H1 (cell line): ENCODE data around the gene NOL4L. TPM values are rescaled to one million over a fixed set of nuclear protein-coding genes. Genes with fewer than 3 reads are reported as not detected.

Experiments
- CTCF ChIA-PET: fragments of 300-600 bp; sonication (Branson Sonifier 250); formaldehyde crosslinking; loops from one replicate; lab custom pipeline; 2021; ENCODE audit not compliant: partially characterized antibody; lab: Charles Lee
- POLR2A ChIA-PET: fragments of 300-600 bp; sonication (Branson Sonifier 250); formaldehyde crosslinking; loops from one replicate; lab custom pipeline; 2021; ENCODE audit warnings: inconsistent platforms; ENCODE audit not compliant: partially characterized antibody; lab: Charles Lee
- DNase-seq, 2 experiments: peaks; one replicate each; pipeline versions ENCODE4 v3.0.0 to v3.0.0-alpha.2; 2010 to 2022; ENCODE audit warnings: low spot score in 2 of 2, low read depth in 1 of 2, mixed read lengths in 1 of 2
- FAIRE-seq: peaks from 2 replicates; lab custom pipeline; 2011; peaks lifted over from hg19 to GRCh38; lab: Jason Lieb, UNC
- H2AFZ ChIP-seq: 2 replicates; pipeline ENCODE4 v1.8.1; 2012; ENCODE audit warnings: low read length, inconsistent platforms
- H2AK5ac ChIP-seq: 2 replicates; pipeline ENCODE4 v1.6.1; 2013; ENCODE audit warnings: low read depth, low read length
- H2BK120ac ChIP-seq: replicated peaks from 2 replicates; pipeline ENCODE3; 2013; ENCODE audit warnings: low read depth, low read length, inconsistent platforms
- H2BK12ac ChIP-seq: 2 replicates; pipeline ENCODE4 v1.6.1; 2013; ENCODE audit warnings: low read depth, low read length
- H2BK15ac ChIP-seq: 2 replicates; pipeline ENCODE4 v1.6.1; 2013; ENCODE audit warnings: low read length
- H2BK20ac ChIP-seq: 2 replicates; pipeline ENCODE4 v1.6.1; 2013; ENCODE audit warnings: low read length
- H2BK5ac ChIP-seq: 2 replicates; pipeline ENCODE4 v1.6.1; 2013; ENCODE audit warnings: low read depth, low read length
- H3K14ac ChIP-seq: 2 replicates; pipeline ENCODE4 v1.6.1; 2013; ENCODE audit warnings: inconsistent platforms; ENCODE audit not compliant: insufficient read length
- H3K18ac ChIP-seq: 2 replicates; pipeline ENCODE4 v1.6.1; 2013; ENCODE audit warnings: low read length; ENCODE audit errors: extremely low read depth
- H3K23ac ChIP-seq: 2 replicates; pipeline ENCODE4 v1.6.1; 2013; ENCODE audit warnings: inconsistent platforms; ENCODE audit not compliant: insufficient read length
- H3K23me2 ChIP-seq: 2 replicates; pipeline ENCODE4 v1.6.1; 2013; ENCODE audit warnings: low read depth, low read length
- H3K27ac ChIP-seq: 2 replicates; pipeline ENCODE4 v1.6.1; 2011; ENCODE audit warnings: low read depth, low read length, inconsistent platforms
- H3K27me3 ChIP-seq, 4 experiments: replicated peaks in 1 of 4; 1 replicate in 1 of 4; 2 replicates in 3 of 4; pipeline versions ENCODE4 v1.6.1 to v1.8.1; 2011 to 2013; ENCODE audit warnings: low read length in 3 of 4, mild to moderate bottlenecking in 3 of 4, inconsistent platforms in 2 of 4, mixed read lengths in 2 of 4, moderate library complexity in 1 of 4; ENCODE audit not compliant: control insufficient read depth in 3 of 4, insufficient read depth in 3 of 4; ENCODE audit errors: extremely low read depth in 1 of 4
- H3K36me3 ChIP-seq, 4 experiments: 2 replicates each; pipeline versions ENCODE4 v1.6.1 to v1.8.1; 2011 to 2013; ENCODE audit warnings: mild to moderate bottlenecking in 4 of 4, low read length in 3 of 4, moderate library complexity in 2 of 4, control low read depth in 1 of 4, inconsistent platforms in 1 of 4; ENCODE audit not compliant: insufficient read depth in 4 of 4, control insufficient read depth in 2 of 4
- H3K4ac ChIP-seq: replicated peaks from 2 replicates; pipeline ENCODE3; 2013; ENCODE audit warnings: low read length, low read depth, mixed read lengths, inconsistent platforms; ENCODE audit not compliant: insufficient read length
- H3K4me1 ChIP-seq, 4 experiments: replicated peaks in 1 of 4; 1 replicate in 1 of 4; 2 replicates in 3 of 4; pipeline versions ENCODE4 v1.6.1 to v1.8.1; 2011 to 2013; ENCODE audit warnings: low read length in 3 of 4, inconsistent platforms in 2 of 4, mixed read lengths in 1 of 4; ENCODE audit not compliant: insufficient read depth in 4 of 4, control insufficient read depth in 3 of 4
- H3K4me2 ChIP-seq, 2 experiments: 2 replicates each; pipeline versions ENCODE4 v1.6.1 to v1.8.1; 2011 to 2013; ENCODE audit warnings: low read depth in 2 of 2, low read length in 2 of 2, control low read depth in 1 of 2, inconsistent platforms in 1 of 2, mild to moderate bottlenecking in 1 of 2; ENCODE audit not compliant: insufficient read depth in 1 of 2
- H3K4me3 ChIP-seq, 4 experiments: fragments of 200-600, 300-600 bp in 1 of 4; sonication (generic), shearing (Covaris generic), sonication (Bioruptor Twin) in 1 of 4; 2 replicates each; pipeline versions ENCODE4 v1.5.1 to v1.8.1; 2011 to 2016; ENCODE audit warnings: low read length in 4 of 4, low read depth in 3 of 4, control low read depth in 2 of 4, inconsistent platforms in 2 of 4, mild to moderate bottlenecking in 2 of 4, mixed read lengths in 1 of 4, moderate library complexity in 1 of 4; ENCODE audit not compliant: insufficient read depth in 2 of 4; ENCODE audit errors: extremely low read depth in 1 of 4
- H3K56ac ChIP-seq: replicated peaks from 2 replicates; pipeline ENCODE3; 2013; ENCODE audit warnings: low read depth, mild to moderate bottlenecking, mixed read lengths, low read length, inconsistent platforms; ENCODE audit not compliant: insufficient read length
- H3K79me1 ChIP-seq: 2 replicates; pipeline ENCODE4 v1.6.1; 2013; ENCODE audit warnings: low read depth, low read length, control low read depth
- H3K79me2 ChIP-seq, 2 experiments: 2 replicates each; pipeline versions ENCODE4 v1.6.1 to v1.8.1; 2012 to 2013; ENCODE audit warnings: low read length in 2 of 2, mild to moderate bottlenecking in 2 of 2, inconsistent platforms in 1 of 2; ENCODE audit not compliant: insufficient read depth in 2 of 2, control insufficient read depth in 1 of 2
- H3K9ac ChIP-seq, 4 experiments: replicated peaks in 1 of 4; 1 replicate in 1 of 4; 2 replicates in 3 of 4; pipeline versions ENCODE4 v1.6.1 to v1.8.1; 2011 to 2013; ENCODE audit warnings: low read depth in 3 of 4, low read length in 3 of 4, control low read depth in 2 of 4, mild to moderate bottlenecking in 2 of 4, moderate library complexity in 2 of 4, inconsistent platforms in 1 of 4; ENCODE audit errors: extremely low read depth in 1 of 4
- H3K9me3 ChIP-seq, 2 experiments: 2 replicates each; pipeline versions ENCODE4 v1.6.1 to v1.8.1; 2012 to 2013; ENCODE audit warnings: mild to moderate bottlenecking in 2 of 2, moderate library complexity in 2 of 2, control low read depth in 1 of 2, inconsistent platforms in 1 of 2, low read depth in 1 of 2, low read length in 1 of 2, mixed read lengths in 1 of 2; ENCODE audit not compliant: insufficient read depth in 2 of 2
- H4K20me1 ChIP-seq, 2 experiments: replicated peaks in 1 of 2; 2 replicates each; pipeline versions ENCODE3 to v1.8.1; 2011 to 2013; ENCODE audit warnings: inconsistent platforms in 2 of 2, low read length in 2 of 2, mild to moderate bottlenecking in 1 of 2; ENCODE audit not compliant: insufficient read depth in 2 of 2, control insufficient read depth in 1 of 2
- H4K5ac ChIP-seq: 2 replicates; pipeline ENCODE4 v1.6.1; 2013; ENCODE audit warnings: low read length, low read depth, mixed read lengths, inconsistent platforms; ENCODE audit not compliant: insufficient read length
- H4K8ac ChIP-seq: 2 replicates; pipeline ENCODE4 v1.8.0; 2013; ENCODE audit warnings: mild to moderate bottlenecking, moderate library complexity, low read length, inconsistent platforms; ENCODE audit not compliant: insufficient read depth; ENCODE audit errors: extremely low read depth
- H4K91ac ChIP-seq: replicated peaks from 2 replicates; pipeline ENCODE3; 2013; ENCODE audit warnings: low read length, mixed read lengths, inconsistent platforms; ENCODE audit not compliant: insufficient read length
- BRCA1 ChIP-seq: IDR thresholded peaks from 2 replicates; pipeline ENCODE4 v1.6.1; 2012; ENCODE audit warnings: low read depth, low read length, improper control_type of control experiment
- CHD1 ChIP-seq: IDR thresholded peaks from 2 replicates; pipeline ENCODE4 v1.6.1; 2012; ENCODE audit warnings: low read depth, low read length, improper control_type of control experiment
- CTBP2 ChIP-seq: IDR thresholded peaks from 2 replicates; pipeline ENCODE4 v1.7.0; 2011; ENCODE audit warnings: borderline replicate concordance, mild to moderate bottlenecking, moderate library complexity, mixed read lengths, low read length; ENCODE audit not compliant: insufficient read depth, insufficient read length
- EP300 ChIP-seq, 2 experiments: IDR thresholded peaks; 1 replicate in 1 of 2; 2 replicates in 1 of 2; pipeline ENCODE4 v1.6.1; 2011 to 2012; ENCODE audit warnings: low read depth in 2 of 2, low read length in 2 of 2, mild to moderate bottlenecking in 2 of 2, borderline replicate concordance in 1 of 2, inconsistent platforms in 1 of 2, moderate library complexity in 1 of 2
- GTF2F1 ChIP-seq: IDR thresholded peaks from 2 replicates; pipeline ENCODE4 v1.6.1; 2012; ENCODE audit warnings: low read depth, low read length, improper control_type of control experiment, borderline replicate concordance
- JUN ChIP-seq: IDR thresholded peaks from 2 replicates; pipeline ENCODE4 v1.6.1; 2011; ENCODE audit warnings: low read depth, mild to moderate bottlenecking, improper control_type of control experiment, low read length
- KDM1A ChIP-seq: fragments of 200-600, 300-600 bp; sonication (generic); IDR thresholded peaks from 2 replicates; pipeline ENCODE4 v1.7.1; 2016; ENCODE audit warnings: mild to moderate bottlenecking, low read length, borderline replicate concordance
- KDM4A ChIP-seq: IDR thresholded peaks from one replicate; pipeline ENCODE4 v1.7.1; 2012; ENCODE audit warnings: low read depth, mild to moderate bottlenecking, moderate library complexity, low read length, inconsistent platforms; ENCODE audit not compliant: severe bottlenecking
- MAFK ChIP-seq: IDR thresholded peaks from 2 replicates; pipeline ENCODE4 v1.6.1; 2012; ENCODE audit warnings: low read depth, mild to moderate bottlenecking, improper control_type of control experiment, low read length
- SIRT6 ChIP-seq: IDR thresholded peaks from one replicate; pipeline ENCODE4 v1.7.1; 2012; ENCODE audit warnings: low read length, inconsistent platforms
- ZNF274 ChIP-seq: IDR thresholded peaks from 2 replicates; pipeline ENCODE4 v1.7.0; 2012; ENCODE audit warnings: low read length, borderline replicate concordance; ENCODE audit errors: extremely low read depth
- WGBS, 2 experiments: shearing (Covaris generic) in 1 of 2; methylation state at CpG; one replicate each; pipeline versions ENCODE4 v1.1.6 to v1.1.7; 2013 to 2015; ENCODE audit warnings: low lambda C conversion rate in 2 of 2, mixed read lengths in 2 of 2, inconsistent platforms in 1 of 2, low coverage in 1 of 2, missing lambda C conversion rate in 1 of 2; ENCODE audit not compliant: insufficient replicate concordance in 2 of 2, insufficient coverage in 1 of 2, insufficient read length in 1 of 2; ENCODE audit errors: extremely low coverage in 1 of 2, missing lambda C conversion rate in 1 of 2; 5-methylcytosine and 5-hydroxymethylcytosine counted together
- polyA plus RNA-seq, 7 experiments: library from polyadenylated mRNA; depleted of rRNA in 3 of 7; stranded (reverse) in 5 of 7; unstranded in 2 of 7; fragments of >200 nt in 5 of 7; fragments of 200-250 nt in 2 of 7; gene quantifications; 1 replicate in 5 of 7; 2 replicates in 1 of 7; 4 replicates in 1 of 7; pipeline versions ENCODE4 v1.2.1 to v1.2.3, GENCODE V29; 2011 to 2013; ENCODE audit warnings: missing spikeins in 2 of 7, mixed read lengths in 2 of 7
- total RNA-seq: library from RNA; stranded (reverse); fragmentation: NEBNext Ultra II Directional; extraction: Animal tissue kit (Norgen Biotek cat#: 25700); gene quantifications from 2 replicates; pipeline ENCODE4 v1.2.1, GENCODE V29; 2021
- TF ChIP-seq, protein P1 (sequence below): IDR thresholded peaks from 2 replicates; pipeline ENCODE4 v1.6.1; 2012; ENCODE audit warnings: inconsistent platforms
- TF ChIP-seq, protein P2 (sequence below): IDR thresholded peaks from 2 replicates; pipeline ENCODE4 v1.6.1; 2011; ENCODE audit warnings: low read depth, mild to moderate bottlenecking, low read length; ENCODE audit not compliant: insufficient read depth

The NOL4L gene
- total and polyA plus RNA-seq, 2 of the 8 experiments (the other 6 are each of a cell fraction or from before 2014, with no cell fraction given): 15.3 to 23.7 TPM

DNA sequence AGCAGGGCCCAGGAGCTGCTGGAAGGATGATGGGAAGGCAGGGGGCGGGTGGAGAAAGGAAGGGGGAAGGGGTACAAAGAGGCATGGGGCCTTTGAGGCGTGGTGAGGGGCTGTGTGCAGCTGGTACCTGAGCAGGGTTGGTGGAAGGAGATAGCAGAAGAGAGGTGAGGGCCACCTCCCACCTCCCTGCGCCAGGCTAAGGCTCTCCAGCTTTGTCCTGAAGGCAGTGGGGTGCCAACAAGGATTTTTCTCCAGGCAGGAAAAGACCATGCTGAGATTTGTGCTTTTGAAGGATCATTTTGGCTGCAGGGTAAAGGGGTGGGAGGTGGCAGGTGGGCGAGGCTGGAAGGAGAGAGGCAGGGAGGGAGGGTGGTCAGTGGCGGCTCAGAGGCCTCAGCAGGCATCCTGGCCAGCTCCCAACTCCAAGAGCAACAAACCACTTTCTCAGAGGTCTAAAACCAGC is 40.8 kb downstream of the NOL4L start:
- Histone ChIP-seq H3K9me3 (no peaks in the 10 kb centered on the region), H3K79me2 (no peaks in the 10 kb centered on the region), H2BK5ac (no peak overlapping the region), H3K23me2 (no peaks in the 10 kb centered on the region), H3K9ac (no peak overlapping the region), H2BK120ac (no peak overlapping the region), H3K27ac (no peak overlapping the region), H2AK5ac (no peak overlapping the region), H4K8ac (no peak overlapping the region), H4K91ac (no peak overlapping the region), H3K4ac (no peak overlapping the region), H3K18ac (no peak overlapping the region), H3K79me1 (no peaks in the 10 kb centered on the region; the same call in 1 of the 2 replicates), H3K4me1 (no peaks in the 10 kb centered on the region; a peak in 1 of 7 replicates), H4K20me1 (no peaks in the 10 kb centered on the region), H3K4me3 (no peak overlapping the region), H3K4me2 (no peak overlapping the region), H3K36me3 (no peaks in the 10 kb centered on the region), H2BK15ac (no peak overlapping the region), H2BK12ac (no peak overlapping the region), H3K14ac (no peak overlapping the region), H2AFZ (no peak overlapping the region), H4K5ac (no peak overlapping the region), H3K23ac (no peak overlapping the region), H3K27me3 (peaks cover 0 to 2% (median under 1%) of the 10 kb centered on the region in 4 experiments; a peak in 3 of 7 replicates), H3K56ac (no peak overlapping the region), H2BK20ac (no peak overlapping the region)
- FAIRE-seq (no peak), DNase-seq (no peak)
- WGBS, 2 experiments: 65% methylated on average over 2 of the region's 5 CpGs; no CpG with 5 or more reads in 1 of the 2 experiments
- CTCF ChIA-PET: interaction anchor here (0.7 to 1.6 kb wide), 5 partner anchors 17 to 108 kb away, joined by 3 to 5 read pairs (median 3); no protein-coding TSS in a partner anchor
- POLR2A ChIA-PET: interaction anchor here (0.9 kb wide), 1 partner anchor 18 kb away, joined by 3 read pairs; no protein-coding TSS in a partner anchor
- TF ChIP-seq SIRT6 (no peak), KDM1A (no peak), ZNF274 (no peak), MAFK (no peak), CTBP2 (no peak), GTF2F1 (no peak), EP300 (IDR thresholded peaks at IDR 0.05; ENCODE audit: borderline replicate concordance in 1 of 2, low read depth in 2 of 2, low read length in 2 of 2) (no peak), JUN (no peak), KDM4A (no peak), BRCA1 (no peak), CHD1 (no peak)
- TF ChIP-seq, protein P1, sequence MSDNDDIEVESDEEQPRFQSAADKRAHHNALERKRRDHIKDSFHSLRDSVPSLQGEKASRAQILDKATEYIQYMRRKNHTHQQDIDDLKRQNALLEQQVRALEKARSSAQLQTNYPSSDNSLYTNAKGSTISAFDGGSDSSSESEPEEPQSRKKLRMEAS: no peak
- TF ChIP-seq, protein P2, sequence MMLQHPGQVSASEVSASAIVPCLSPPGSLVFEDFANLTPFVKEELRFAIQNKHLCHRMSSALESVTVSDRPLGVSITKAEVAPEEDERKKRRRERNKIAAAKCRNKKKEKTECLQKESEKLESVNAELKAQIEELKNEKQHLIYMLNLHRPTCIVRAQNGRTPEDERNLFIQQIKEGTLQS: no peak
